ENCODE data around the gene RALGAPA2.

DNA sequence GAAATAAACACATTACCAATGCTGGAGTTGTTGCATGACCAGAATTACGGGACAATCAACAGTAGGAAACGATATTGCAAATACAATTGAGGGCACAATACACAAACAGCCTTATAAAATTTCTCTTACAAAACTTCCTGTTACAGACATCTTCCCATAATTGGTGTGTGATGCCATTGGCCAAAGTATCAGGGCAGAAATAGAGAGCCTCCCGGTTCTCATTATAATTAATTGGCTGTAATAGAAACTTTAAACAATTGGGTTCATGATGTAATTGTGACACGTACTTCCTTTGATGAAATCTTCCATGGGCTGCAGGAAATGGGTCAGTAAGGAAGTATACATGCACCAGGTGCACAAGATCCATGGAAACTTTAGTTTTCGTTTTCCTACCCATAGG, 40.3 kb upstream of the RALGAPA2 start:
- TF ChIP-seq, protein P1, sequence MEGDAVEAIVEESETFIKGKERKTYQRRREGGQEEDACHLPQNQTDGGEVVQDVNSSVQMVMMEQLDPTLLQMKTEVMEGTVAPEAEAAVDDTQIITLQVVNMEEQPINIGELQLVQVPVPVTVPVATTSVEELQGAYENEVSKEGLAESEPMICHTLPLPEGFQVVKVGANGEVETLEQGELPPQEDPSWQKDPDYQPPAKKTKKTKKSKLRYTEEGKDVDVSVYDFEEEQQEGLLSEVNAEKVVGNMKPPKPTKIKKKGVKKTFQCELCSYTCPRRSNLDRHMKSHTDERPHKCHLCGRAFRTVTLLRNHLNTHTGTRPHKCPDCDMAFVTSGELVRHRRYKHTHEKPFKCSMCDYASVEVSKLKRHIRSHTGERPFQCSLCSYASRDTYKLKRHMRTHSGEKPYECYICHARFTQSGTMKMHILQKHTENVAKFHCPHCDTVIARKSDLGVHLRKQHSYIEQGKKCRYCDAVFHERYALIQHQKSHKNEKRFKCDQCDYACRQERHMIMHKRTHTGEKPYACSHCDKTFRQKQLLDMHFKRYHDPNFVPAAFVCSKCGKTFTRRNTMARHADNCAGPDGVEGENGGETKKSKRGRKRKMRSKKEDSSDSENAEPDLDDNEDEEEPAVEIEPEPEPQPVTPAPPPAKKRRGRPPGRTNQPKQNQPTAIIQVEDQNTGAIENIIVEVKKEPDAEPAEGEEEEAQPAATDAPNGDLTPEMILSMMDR (IDR thresholded peaks at IDR 0.05; ENCODE audit: low read depth, low read length) = no peak
- no peak for TF ChIP-seq EZH2phosphoT487 (IDR thresholded peaks at IDR 0.05; ENCODE audit: low read depth)

Measured in OCI-LY3 (cell line).